HG02943 (cell line): ENCODE results near the gene NCOR2.

ENCODE experiments used
- ATAC-seq: cut with Tn5 transposase; IDR thresholded peaks from one replicate; pipeline ENCODE4 v1.9.1; 2021; ENCODE audit warnings: mild to moderate bottlenecking, low read depth, moderate library complexity; ENCODE audit not compliant: unreplicated experiment

The NCOR2 gene

DNA sequence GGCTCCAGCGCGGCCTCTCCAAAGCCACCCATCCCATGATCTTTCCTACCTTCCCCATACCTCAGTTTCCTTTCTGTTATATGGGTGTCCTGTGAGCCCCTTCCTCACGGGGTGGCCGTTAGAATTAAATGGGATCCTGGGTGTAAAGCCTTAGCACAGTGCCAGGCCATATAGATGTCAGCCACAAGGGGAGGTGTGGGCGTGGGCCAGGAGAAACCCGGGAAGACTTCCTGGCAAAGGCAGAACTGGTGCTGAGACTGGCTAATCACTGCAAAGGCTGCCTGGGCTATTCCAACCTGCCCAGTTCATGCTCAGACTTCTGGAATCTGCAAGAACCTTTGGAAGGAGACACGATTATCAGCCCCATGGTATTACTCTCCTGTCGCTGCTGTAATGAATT lies 11.0 kb upstream of the NCOR2 start:
- no peak for ATAC-seq

DNA sequence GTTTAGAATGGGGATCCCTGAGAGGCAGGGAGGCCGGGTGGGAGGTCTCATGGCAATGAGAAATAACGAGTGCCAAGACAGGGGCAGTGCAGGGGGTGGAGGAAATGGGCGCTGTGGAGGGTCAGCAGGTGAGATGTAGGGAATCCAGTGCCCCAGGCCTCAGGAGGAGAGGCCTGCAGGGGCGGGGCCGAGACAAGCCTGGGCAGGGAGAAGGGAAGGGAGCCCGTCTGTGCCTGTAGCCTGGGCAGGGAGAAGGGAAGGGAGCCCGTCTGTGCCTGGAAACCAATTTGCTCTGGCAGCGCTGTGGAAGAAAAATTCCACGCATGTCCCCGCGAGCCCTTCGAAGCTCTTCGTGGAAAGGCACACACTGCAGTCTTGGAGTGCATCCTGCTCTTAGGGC lies 10.6 kb upstream of the NCOR2 start:
- no peak for ATAC-seq

DNA sequence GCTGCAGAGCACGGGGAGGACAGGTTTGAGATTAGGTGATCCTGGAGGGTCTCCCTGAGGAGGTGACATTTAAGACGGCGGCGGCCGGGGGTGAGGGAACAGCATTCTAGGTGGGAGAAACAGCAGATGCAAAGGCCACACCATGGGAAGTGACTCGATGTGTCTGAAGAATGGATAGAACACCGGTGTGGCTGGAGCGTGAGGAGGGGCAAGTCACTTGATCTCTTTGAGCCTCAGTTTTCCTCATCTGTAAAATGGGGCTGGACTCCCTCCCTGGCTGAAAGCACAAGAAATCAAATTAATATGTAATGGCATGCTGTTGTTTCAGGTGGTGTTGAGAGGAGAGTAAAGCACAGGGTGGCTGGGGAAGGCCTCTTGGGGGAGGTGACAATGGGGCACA lies 10.0 kb upstream of the NCOR2 start:
- no peak for ATAC-seq

DNA sequence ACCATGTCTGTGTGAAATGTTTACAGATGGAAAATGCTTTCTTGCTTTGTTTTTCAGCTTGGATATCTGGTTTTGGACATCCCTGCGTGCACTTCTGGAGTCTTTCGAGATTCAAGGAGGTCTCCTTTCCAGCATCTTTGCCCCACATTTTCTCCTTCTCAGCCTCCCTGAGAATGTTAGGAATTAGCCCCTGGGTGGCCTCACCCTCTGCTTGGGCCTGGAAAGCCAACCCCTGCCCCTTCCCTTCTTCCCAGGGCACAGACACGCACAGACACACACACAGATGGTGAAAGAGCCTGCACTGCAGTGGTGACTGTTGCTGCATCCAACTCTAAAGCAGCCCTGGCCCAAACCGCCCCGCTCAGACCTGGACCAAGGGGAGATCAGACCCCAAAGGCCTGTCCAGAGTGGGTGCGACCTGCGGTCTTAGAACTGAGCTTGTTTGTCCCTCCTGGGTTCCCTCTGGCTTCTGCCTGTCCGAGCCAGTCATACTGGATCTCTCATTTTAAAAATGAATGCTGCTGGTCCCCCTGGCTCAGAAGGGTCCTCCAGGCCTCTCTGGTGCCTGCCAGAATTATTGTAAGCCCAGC lies 8.7 kb upstream of the NCOR2 start:
- no peak for ATAC-seq

DNA sequence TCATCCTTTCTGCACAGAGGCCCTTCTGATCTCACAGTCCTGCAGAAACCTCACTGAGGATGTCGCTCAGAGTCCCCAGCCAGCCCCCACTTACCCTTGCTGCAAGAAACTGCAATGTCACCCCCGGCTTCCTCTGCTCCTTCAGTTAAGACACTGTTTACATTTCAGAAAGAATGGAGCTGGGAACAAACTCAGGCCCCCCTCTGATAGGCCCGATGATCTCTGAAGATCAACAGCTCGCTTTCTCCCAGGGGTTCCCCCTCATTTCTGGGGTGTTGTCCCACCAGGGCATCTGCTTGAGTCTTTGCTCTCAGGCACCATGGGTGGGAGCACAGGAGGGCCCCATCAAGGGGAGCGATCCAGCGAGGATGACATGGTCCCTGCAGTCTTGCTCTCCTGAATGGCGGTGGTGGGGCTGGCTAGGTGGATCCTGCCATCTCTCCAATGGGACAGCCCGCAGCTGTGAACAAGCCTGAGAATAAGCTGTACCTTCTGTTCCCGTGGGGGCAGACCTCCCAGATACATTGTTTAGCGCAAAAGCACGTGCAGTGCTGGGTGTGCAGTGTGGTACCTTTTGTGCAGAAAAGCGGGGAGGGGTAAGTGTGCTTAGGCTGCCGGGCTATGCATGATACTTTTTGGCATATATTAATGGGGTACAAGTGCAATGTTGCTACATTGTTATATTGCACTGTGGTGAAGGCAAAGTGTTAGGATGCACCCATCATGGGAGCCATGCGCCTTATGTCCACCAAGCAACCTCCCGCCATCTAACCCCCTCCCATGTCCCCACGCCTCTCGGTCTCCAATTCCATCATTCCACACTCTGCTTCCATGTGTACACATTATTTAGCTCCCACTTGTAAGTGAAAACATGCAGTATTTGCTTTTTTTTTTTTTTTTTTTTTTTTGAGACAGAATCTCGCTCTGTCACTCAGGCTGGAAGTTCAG lies 6.7 kb upstream of the NCOR2 start:
- ATAC-seq = no peak

DNA sequence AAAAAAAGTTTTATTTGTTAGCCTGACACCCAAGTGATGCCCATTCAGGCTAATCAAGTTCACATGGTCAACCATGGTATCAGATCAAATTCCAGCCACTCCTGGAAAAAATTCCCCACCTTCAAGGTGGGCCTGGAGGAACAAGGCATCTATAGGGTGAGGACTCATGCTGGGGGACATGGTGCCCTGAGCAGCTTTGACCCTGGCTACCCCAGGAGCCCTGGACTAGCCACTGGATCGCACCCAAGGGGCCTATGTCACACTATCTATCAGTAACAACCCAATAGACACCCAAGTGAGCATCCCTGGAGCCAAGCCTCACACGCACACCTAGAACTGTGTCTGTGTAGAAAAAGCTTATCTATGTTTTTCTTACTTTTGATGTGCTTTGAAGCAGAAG lies 4.1 kb upstream of the NCOR2 start:
- ATAC-seq = no peak

DNA sequence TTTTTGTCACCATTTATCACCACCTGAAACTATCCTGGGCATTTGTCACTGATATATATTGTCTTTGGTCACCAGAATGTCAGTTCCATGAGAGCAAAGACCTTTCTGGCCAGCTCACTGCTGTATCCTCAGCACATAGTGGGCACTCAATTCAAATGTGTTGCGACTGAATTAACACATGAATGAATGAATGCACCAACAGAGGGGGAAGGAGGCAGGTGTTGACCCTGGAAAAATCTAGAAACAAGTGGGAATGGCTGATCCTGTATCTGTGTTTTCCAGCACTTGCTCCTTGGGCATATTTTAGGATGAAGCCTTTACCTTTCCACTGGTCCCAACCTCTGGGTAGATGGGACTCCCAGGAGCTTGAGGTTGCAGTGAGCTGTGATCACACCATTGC lies 3.4 kb upstream of the NCOR2 start:
- no peak for ATAC-seq

DNA sequence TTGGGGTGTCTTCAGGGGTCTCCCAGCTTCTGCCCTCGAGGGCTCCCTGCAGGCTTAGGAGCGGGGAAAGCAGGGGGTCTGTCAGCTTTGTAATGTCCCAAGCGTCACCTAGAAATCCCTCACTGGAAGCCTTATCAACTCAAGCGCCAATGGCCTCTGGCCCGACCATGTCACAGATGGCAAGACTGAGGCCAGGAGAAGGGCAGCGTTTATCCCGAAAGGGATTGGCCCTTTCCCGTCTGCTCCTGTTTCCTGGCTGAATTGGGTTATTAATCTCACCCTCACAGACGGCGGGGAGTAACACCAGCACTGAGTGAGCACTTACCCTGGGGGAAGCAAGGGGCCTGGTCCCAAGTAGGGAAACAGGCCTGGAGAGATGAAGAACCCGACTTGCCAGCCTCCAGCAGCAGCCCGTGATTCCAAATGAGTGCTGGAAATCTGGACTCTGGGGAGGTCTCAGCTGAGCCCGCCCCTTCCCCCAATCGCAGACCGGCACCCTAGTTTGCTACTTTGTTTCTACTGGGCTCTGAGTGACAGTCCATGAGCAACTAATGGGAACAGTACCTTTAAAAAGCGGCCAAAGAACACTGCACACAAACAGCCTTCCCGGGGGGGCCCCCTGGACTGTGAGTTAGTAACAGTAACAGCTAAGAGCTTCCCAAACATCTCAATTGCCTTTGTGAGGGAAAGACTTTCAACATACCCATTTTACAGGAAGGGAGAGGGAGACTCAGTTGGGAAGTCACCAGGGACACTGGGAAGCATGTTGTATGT lies 2.1 kb upstream of the NCOR2 start:
- no peak for ATAC-seq

DNA sequence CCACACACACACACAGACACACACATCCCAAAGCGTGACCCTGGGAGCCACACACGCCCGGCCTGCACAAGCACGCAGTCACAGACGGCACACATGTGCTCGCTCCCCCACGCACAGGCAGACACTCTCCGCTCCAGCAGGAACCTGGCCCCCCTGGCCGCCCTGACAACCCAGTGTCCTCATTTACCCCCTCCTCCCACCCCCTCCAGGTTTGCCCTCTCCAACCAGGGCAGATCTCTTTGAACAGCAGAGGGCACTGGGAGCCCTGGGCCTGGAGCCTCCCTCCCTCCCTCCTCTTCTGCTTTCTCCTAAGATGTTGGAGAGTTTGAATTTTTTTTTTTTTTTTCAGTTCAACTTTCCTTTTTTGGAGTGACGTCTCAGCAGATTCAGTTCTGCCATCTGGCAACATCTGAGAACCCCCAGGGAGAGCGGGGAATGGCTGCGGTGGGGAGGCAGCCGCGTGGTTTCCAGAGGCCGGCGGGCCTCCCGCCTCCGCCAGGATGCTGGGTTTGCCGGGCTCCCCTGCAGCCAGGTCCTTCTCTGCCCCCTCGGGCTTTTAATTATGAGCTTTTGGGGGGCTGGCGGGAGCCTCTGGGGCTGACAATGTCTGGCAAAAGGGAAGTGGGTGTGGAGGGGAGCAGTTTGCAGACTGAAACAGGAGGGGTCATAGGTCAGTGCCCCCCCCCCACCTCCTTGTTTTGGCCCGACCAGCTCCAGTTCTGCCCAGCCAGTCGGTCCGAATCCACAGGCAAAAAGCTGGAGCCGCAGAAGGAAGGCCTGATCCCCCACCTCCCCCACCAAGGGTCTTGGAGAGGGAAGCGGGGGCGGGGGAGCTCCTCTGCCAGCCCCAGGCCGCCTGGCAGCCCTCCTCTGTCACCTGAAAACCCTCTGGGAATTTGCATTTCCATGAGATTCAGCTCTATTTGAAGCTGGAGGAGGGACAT lies 1.3 kb upstream of the NCOR2 start:
- ATAC-seq = no peak

DNA sequence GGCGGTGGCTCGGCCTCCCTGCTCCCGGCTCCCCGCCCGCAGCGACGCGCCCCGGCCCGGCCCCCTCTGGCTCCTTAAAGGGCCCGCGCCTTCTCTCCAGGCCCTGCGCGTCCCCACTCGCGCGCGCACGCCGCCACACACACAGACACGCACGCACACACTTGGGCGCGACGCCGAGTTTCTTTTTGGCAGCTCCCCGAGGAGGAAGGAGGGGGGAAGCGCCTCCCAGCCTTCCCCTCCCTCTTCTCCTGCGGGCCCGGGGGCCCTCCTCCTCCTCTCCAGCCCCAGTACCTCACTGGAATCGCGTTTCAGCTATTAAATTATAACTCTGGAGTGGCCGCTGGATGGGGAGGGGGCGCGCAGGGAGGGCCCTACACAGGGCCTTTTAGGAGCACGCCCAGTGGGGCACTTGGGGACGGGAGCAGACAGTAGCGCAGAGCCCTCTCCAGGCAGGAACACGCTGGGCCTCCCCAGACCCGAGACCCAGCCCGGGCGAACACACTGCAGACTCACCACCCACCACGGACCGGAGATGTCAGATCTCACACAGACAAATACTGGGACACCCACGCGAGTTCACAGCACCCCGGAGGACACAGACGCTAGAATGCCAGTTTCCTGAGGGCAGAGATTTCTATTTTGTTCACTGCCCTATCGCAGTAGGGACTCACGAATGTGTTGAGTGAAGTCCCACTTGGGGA lies 411 bp upstream of the NCOR2 start:
- no peak for ATAC-seq

DNA sequence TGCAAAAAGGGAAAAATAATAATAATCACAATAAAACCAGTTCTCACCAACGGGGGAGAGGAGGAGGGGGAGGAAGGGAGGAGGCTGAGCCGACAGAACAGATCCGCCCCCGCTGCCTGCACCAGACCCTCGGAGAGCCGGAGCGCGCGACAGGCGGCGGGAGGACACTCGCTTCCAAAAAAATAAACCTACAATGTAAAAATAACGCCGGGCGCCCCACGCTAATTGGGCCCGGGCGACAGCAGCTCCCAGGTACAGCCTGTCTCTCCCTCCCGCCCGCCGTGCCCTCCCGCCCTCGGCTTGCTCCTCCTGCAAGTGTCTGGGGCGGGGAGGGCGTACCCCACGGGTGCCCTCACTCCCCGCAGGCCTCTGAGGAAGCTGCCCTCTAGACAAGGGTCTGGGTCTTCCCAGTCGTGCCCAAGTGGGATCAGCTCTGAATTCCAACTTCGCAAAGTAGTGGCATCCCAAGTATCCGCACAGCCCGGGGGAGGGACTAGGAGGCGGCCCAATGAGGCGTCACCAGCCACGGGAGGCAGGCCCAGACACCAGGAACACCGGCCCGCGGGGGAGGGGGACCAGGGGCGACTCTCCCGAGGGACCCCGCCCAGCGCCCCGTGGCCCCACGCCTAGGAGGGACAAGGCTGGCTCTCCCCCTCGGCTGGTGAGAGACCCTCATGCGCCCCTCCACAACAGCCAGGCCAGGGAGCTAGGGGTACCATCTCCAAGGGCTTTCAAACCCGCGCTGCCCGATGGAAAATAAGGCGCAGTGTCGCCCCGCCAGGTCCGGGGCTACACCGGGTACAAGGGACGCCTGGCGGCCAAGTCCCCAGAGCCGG lies 1.0 kb downstream of the NCOR2 start:
- no peak for ATAC-seq

DNA sequence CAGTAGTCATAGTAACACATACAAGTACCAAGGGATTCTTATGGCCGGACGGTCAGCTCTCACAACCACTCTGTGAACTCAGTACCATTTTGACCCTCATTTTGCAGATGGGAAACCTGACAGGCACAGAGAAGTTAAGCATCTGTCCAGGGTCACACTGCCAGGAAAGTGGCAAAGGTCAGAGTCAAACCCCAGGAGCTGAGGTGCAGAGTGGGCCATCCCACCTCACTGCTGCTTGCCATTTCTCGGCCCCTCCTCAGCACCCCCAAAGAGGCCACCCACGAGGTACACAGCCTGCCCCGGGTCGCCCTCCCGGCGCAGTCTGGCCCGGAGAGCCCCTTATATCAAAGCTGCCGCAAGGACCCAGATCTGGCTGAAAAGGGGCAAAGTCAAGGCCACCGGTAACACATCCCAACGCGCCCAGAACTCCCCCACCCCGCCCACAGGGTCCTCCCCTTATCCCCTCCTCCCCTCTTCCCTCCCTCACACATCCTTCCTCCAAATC lies 1.7 kb downstream of the NCOR2 start:
- ATAC-seq = no peak

DNA sequence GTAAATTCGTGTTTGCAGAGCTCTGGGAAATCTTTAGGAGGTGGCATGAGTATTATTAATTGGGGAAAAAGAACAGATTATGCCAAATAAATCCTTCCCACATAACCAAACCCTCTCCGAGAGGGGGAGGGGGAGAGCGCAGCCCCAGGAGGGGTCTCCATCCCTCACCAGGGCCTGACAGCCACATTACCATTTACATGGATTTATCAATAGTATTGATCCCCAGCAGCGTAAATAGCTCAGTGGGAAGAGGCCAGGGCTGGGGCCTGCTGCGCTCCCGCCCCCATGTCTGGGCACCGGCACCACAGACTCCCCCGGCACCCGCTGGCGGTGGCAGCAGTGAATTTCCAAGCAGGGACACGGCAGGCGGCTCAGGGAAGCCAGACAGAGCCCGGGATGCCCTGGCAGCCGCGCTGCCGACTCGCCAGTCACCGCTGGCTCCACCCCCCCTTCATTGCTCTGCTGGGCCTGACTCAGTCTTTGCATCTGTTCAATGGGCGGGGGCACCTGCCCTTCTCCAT lies 2.4 kb downstream of the NCOR2 start:
- no peak for ATAC-seq

DNA sequence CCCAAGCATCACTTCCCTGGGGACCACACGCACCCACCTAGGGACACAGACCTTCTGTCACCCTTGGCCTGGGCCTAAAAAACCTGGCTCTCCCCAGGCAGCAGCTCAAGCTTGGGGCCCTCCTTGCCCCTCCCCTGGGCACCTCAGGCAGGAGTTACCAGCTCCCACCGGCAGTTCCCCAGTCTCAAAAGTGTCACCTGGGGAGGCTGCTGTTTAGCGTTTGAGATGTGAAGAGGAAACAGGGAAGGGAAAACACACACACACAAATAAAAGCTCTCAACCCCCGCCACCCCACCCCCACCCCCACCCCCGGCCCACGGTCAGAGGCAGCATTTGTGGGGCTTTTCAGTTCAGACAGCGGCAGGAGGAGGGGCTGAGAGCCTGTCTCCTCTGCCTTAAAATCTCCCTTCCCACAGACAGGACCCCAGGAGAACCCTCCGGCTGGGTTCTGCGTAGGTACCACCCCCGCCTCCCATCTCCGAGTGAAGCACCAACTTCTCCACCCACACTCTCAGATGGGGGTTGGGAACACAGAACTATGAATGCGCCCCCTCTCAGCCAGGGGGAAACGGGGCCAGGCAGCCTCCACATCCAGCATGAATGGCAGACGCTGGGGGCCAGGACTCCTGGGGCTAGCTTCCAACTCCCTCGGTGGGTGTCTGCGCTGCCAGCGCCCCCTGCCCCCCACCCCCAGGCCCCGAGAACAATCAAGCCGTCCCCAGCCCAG lies 3.0 kb downstream of the NCOR2 start:
- no peak for ATAC-seq

DNA sequence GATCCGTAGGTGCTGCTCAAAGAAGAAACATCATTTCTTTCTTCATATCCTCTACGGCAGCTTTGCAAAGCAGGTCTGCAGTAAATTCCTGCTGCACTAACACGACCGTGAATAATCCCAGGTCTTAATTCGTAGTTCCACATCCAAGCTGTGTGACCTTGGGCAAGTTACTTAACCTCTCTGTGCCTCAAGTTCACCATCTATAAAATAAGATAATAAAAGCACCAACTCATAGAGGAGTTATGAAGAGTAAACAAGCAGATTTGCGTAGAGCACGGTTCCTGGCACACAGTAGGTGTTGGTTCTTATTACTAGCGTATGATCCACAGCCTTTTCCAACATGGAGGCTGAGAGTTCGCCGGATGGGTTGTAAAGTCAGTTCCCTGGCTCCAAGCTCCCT lies 3.6 kb downstream of the NCOR2 start:
- no peak for ATAC-seq

DNA sequence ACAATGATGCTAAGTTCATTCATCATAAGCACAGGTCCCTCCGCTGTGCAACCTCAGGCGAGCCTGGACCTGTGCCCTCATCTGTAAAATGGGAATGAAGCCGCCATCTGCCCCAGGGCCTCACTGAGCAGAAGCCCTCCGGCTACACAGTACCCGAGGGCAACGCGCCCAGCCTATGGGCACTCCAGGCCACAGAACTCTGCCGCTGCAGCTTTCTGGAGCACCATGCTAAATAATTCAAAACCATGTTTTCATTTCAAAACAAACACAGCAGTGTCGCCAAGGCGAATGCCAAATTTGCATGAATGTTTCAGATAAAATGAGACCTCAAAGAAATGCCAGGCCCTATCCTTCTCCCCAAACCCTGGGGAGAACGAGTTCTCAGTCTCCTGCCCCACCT lies 4.0 kb downstream of the NCOR2 start:
- ATAC-seq = no peak

DNA sequence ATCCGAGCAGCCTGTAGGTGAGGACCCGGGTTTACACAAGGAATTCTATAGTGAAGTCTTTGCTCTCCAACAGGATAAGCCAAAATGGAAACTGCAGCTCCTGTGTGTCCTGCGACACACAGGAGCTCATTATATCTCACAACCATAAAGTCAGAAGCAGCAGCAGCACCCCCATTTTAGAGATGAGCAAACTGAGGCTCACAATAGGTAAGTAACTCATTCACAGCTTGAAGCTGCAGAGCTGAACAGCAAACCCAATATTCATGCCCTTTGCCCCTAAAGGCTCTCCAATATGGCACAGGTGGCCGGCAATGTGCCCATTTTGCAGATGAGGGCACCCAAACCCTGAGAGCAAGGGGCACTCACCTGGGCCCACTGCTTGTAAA lies 4.6 kb downstream of the NCOR2 start:
- ATAC-seq = no peak
